HepG2 (cell line): Measurements from ENCODE around the gene ERMAP. TPM values are rescaled to one million over a fixed set of nuclear protein-coding genes. Genes with fewer than 3 reads are reported as not detected.
A peak's percentile ranks its signal among the peaks of the same experiment; 100 is the strongest.

ENCODE experiments used
- CREBL2 ChIP-seq: sonication (generic); formaldehyde crosslinking; IDR thresholded peaks from 2 replicates; pipeline ENCODE4 v1.8.1; 2023; ENCODE audit warnings: missing genetic modification reagents, mild to moderate bottlenecking, borderline replicate concordance
- GATAD1 ChIP-seq: IDR thresholded peaks from 2 replicates; pipeline ENCODE4 v1.6.1; 2016; ENCODE audit warnings: missing genetic modification reagents, missing compliant biosample characterization
- HNF1B ChIP-seq: sonication (generic); formaldehyde crosslinking; IDR thresholded peaks from 2 replicates; pipeline ENCODE4 v1.5.1; 2020; ENCODE audit warnings: mild to moderate bottlenecking, moderate library complexity, missing genetic modification reagents
- HOXA3 ChIP-seq: sonication (generic); formaldehyde crosslinking; IDR thresholded peaks from 2 replicates; pipeline ENCODE4 v1.5.0; 2020; ENCODE audit warnings: missing genetic modification reagents
- HOXA5 ChIP-seq: sonication (generic); formaldehyde crosslinking; IDR thresholded peaks from 2 replicates; pipeline ENCODE4 v1.4.0; 2020; ENCODE audit warnings: missing genetic modification reagents
- KDM2A ChIP-seq: sonication (generic); formaldehyde crosslinking; IDR thresholded peaks from 2 replicates; pipeline ENCODE4 v1.4.0; 2020; ENCODE audit warnings: low read depth, missing genetic modification reagents, borderline replicate concordance
- RFX5 ChIP-seq: IDR thresholded peaks from 2 replicates; pipeline ENCODE4 v1.6.1; 2011; ENCODE audit warnings: low read depth, low read length, improper control_type of control experiment
- RXRA ChIP-seq: sonication (generic); formaldehyde crosslinking; IDR thresholded peaks from 2 replicates; pipeline ENCODE4 v1.5.1; 2020; ENCODE audit warnings: missing genetic modification reagents
- SP140L ChIP-seq: sonication (generic); formaldehyde crosslinking; IDR thresholded peaks from 2 replicates; pipeline ENCODE4 v1.4.0; 2020; ENCODE audit warnings: missing genetic modification reagents, borderline replicate concordance
- TBL1XR1 ChIP-seq: fragments of 150-350 bp; IDR thresholded peaks from 2 replicates; pipeline ENCODE4 v1.6.1; 2014; ENCODE audit warnings: borderline replicate concordance, low read length; ENCODE audit not compliant: partially characterized antibody
- USF2 ChIP-seq, 2 experiments: sonication (generic) in 1 of 2; formaldehyde crosslinking in 1 of 2; IDR thresholded peaks; 2 replicates each; pipeline versions ENCODE4 v1.5.1 to v1.6.1; 2011 to 2020; ENCODE audit warnings: borderline replicate concordance in 1 of 2, low read depth in 1 of 2, low read length in 1 of 2, mild to moderate bottlenecking in 1 of 2, missing genetic modification reagents in 1 of 2, moderate library complexity in 1 of 2
- ZFP91 ChIP-seq: sonication (generic); formaldehyde crosslinking; IDR thresholded peaks from 2 replicates; pipeline ENCODE4 v1.9.0; 2022; ENCODE audit warnings: missing genetic modification reagents, mild to moderate bottlenecking, borderline replicate concordance
- ZNF496 ChIP-seq: sonication (generic); formaldehyde crosslinking; IDR thresholded peaks from 2 replicates; pipeline ENCODE4 v1.8.1; 2023; ENCODE audit warnings: mild to moderate bottlenecking, moderate library complexity, missing genetic modification reagents; ENCODE audit not compliant: insufficient replicate concordance
- polyA plus RNA-seq, 8 experiments: library from polyadenylated mRNA; depleted of rRNA in 3 of 8; stranded (reverse) in 7 of 8; unstranded in 1 of 8; fragments of >200 nt; fragmentation: Illumina TruSeq in 4 of 8; extraction: Trizol in 4 of 8; gene quantifications; 2 replicates each; pipeline versions ENCODE4 v1.2.1 to v1.2.3, GENCODE V29; 2011 to 2016; ENCODE audit warnings: low read depth in 4 of 8, missing spikeins in 1 of 8, mixed read lengths in 1 of 8; ENCODE audit not compliant: insufficient read depth in 1 of 8
- total RNA-seq, 5 experiments: library from RNA; depleted of rRNA; stranded (reverse); fragments of >200 nt; fragmentation: Illumina TruSeq; extraction: Trizol; gene quantifications; 2 replicates each; pipeline ENCODE4 v1.2.3, GENCODE V29; 2016; ENCODE audit warnings: low read depth in 1 of 5
- TF ChIP-seq, protein P1 (sequence below): IDR thresholded peaks from 2 replicates; pipeline ENCODE4 v1.6.1; 2012; ENCODE audit warnings: low read length, improper control_type of control experiment
- TF ChIP-seq, protein P2 (sequence below): sonication (generic); formaldehyde crosslinking; IDR thresholded peaks from 2 replicates; pipeline ENCODE4 v1.4.0; 2020; ENCODE audit warnings: missing genetic modification reagents

Gene ERMAP
- total and polyA plus RNA-seq, 2 of the 13 experiments (the other 11 are each of a cell fraction or from before 2014, with no cell fraction given), result 2.2 to 4.4 TPM

GRCh38 chr1:42846257-42847110, 29.6 kb downstream of the ERMAP start, which contains the start of gene ZNF691 (continued):
- TF ChIP-seq, protein P1, sequence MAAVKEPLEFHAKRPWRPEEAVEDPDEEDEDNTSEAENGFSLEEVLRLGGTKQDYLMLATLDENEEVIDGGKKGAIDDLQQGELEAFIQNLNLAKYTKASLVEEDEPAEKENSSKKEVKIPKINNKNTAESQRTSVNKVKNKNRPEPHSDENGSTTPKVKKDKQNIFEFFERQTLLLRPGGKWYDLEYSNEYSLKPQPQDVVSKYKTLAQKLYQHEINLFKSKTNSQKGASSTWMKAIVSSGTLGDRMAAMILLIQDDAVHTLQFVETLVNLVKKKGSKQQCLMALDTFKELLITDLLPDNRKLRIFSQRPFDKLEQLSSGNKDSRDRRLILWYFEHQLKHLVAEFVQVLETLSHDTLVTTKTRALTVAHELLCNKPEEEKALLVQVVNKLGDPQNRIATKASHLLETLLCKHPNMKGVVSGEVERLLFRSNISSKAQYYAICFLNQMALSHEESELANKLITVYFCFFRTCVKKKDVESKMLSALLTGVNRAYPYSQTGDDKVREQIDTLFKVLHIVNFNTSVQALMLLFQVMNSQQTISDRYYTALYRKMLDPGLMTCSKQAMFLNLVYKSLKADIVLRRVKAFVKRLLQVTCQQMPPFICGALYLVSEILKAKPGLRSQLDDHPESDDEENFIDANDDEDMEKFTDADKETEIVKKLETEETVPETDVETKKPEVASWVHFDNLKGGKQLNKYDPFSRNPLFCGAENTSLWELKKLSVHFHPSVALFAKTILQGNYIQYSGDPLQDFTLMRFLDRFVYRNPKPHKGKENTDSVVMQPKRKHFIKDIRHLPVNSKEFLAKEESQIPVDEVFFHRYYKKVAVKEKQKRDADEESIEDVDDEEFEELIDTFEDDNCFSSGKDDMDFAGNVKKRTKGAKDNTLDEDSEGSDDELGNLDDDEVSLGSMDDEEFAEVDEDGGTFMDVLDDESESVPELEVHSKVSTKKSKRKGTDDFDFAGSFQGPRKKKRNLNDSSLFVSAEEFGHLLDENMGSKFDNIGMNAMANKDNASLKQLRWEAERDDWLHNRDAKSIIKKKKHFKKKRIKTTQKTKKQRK, result peak; percentile 66
- TF ChIP-seq GATAD1 (peak; percentile 73), HNF1B (peak; percentile 83), ZFP91 (CRISPR knock-in tag) (peak; percentile 85; the same call in 1 of the 2 replicates), HOXA5 (CRISPR knock-in tag) (peak; percentile 66), RXRA (peak; percentile 39), USF2 (IDR thresholded peaks at IDR 0.05; ENCODE audit: low read depth, low read length) (no peak), USF2 (CRISPR knock-in tag; IDR thresholded peaks at IDR 0.05; ENCODE audit: borderline replicate concordance) (no peak), KDM2A (CRISPR knock-in tag) (peak; percentile 90), ZNF496 (CRISPR knock-in tag) (no peak), RFX5 (no peak), CREBL2 (CRISPR knock-in tag) (0 out of 2 replicates have a peak, but pooled peaks have one; percentile 66), HOXA3 (CRISPR knock-in tag) (peak; percentile 55), SP140L (CRISPR knock-in tag) (no peak), TBL1XR1 (peak; percentile 11)
- TF ChIP-seq, protein P2, sequence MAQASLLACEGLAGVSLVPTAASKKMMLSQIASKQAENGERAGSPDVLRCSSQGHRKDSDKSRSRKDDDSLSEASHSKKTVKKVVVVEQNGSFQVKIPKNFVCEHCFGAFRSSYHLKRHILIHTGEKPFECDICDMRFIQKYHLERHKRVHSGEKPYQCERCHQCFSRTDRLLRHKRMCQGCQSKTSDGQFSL (CRISPR knock-in tag), result peak; percentile 34; the same call in 1 of the 2 replicates
